GM12878 (cell line): ENCODE data around the gene FUT8. TPM values are rescaled to one million over a fixed set of nuclear protein-coding genes. Genes with fewer than 3 reads are reported as not detected.

Experiments used
- ATAC-seq: fragments of 200-7000 bp; cut with Tn5 transposase; 3 replicates; pipeline ENCODE4 v1.9.1; 2020; ENCODE audit warnings: mild to moderate bottlenecking, moderate library complexity
- BruUV-seq: library from RNA; stranded (reverse); fragments of 400-500 nt; replicated peaks from 2 replicates; lab custom pipeline; 2021; lab: Mats Ljungman, UMichigan
- CTCF ChIA-PET: fragments of 300-600 bp; sonication (Branson Sonifier 250); formaldehyde crosslinking; extraction: SDS; loops from one replicate; lab custom pipeline; 2021; ENCODE audit warnings: inconsistent platforms; lab: Yijun Ruan, JAX
- POLR2A ChIA-PET: fragments of 350-600 bp; formaldehyde crosslinking; extraction: SDS; loops from one replicate; lab custom pipeline; 2021; ENCODE audit warnings: inconsistent platforms; lab: Charles Lee
- RAD21 ChIA-PET: fragments of 300-600 bp; sonication (Branson Sonifier 250); formaldehyde crosslinking; loops from one replicate; lab custom pipeline; 2023; ENCODE audit warnings: antibody characterized with exemption; ENCODE audit not compliant: unreplicated experiment; lab: Charles Lee
- SMC1A ChIA-PET: fragments of 300-600 bp; sonication (Branson Sonifier 250); formaldehyde crosslinking; loops from one replicate; lab custom pipeline; 2023; ENCODE audit not compliant: unreplicated experiment, uncharacterized antibody; lab: Charles Lee
- DNase-seq: peaks from one replicate; pipeline ENCODE4 v3.0.0-alpha.2; 2011; ENCODE audit warnings: low read depth, low spot score
- FAIRE-seq: peaks from 3 replicates; lab custom pipeline; 2011; peaks lifted over from hg19 to GRCh38; lab: Jason Lieb, UNC
- H2AFZ ChIP-seq: 2 replicates; pipeline ENCODE4 v1.6.0; 2011; ENCODE audit warnings: low read depth, low read length, control low read depth; ENCODE audit not compliant: control insufficient read depth
- H3K27ac ChIP-seq: 2 replicates; pipeline ENCODE4 v1.5.1; 2011; ENCODE audit warnings: control low read depth; ENCODE audit not compliant: control insufficient read depth, insufficient read depth
- H3K27me3 ChIP-seq, 2 experiments: replicated peaks in 1 of 2; 2 replicates each; pipeline versions ENCODE4 v1.6.0 to v1.6.1; 2011; ENCODE audit warnings: low read length in 1 of 2; ENCODE audit not compliant: control insufficient read depth in 2 of 2, insufficient read depth in 2 of 2
- H3K36me3 ChIP-seq, 2 experiments: 2 replicates each; pipeline ENCODE4 v1.5.1; 2011; ENCODE audit warnings: low read length in 1 of 2; ENCODE audit not compliant: control insufficient read depth in 2 of 2, insufficient read depth in 2 of 2
- H3K4me1 ChIP-seq: 2 replicates; pipeline ENCODE4 v1.6.1; 2011; ENCODE audit warnings: mild to moderate bottlenecking, low read length, moderate library complexity, mixed read lengths; ENCODE audit not compliant: control insufficient read depth, insufficient read depth
- H3K4me2 ChIP-seq: 2 replicates; pipeline ENCODE4 v1.6.0; 2011; ENCODE audit warnings: control low read depth; ENCODE audit not compliant: control insufficient read depth, insufficient read depth
- H3K4me3 ChIP-seq: fragments of 200-600 bp; sonication (generic); 2 replicates; pipeline ENCODE4 v1.5.1; 2016
- H3K79me2 ChIP-seq: 2 replicates; pipeline ENCODE4 v1.6.0; 2011; ENCODE audit warnings: low read length; ENCODE audit not compliant: control insufficient read depth, insufficient read depth
- H3K9ac ChIP-seq: 2 replicates; pipeline ENCODE4 v1.8.0; 2011; ENCODE audit warnings: low read length, control low read depth, mixed read lengths; ENCODE audit not compliant: control insufficient read depth, insufficient read depth
- H3K9me3 ChIP-seq: replicated peaks from 3 replicates; pipeline ENCODE4 v1.5.1; 2011; ENCODE audit warnings: mild to moderate bottlenecking, low read length; ENCODE audit not compliant: control insufficient read depth, insufficient read depth
- H4K20me1 ChIP-seq: 2 replicates; pipeline ENCODE4 v1.6.0; 2011; ENCODE audit not compliant: control insufficient read depth, insufficient read depth
- ATF7 ChIP-seq: fragments of 450-650 bp; IDR thresholded peaks from 2 replicates; pipeline ENCODE4 v1.6.1; 2016; ENCODE audit warnings: low read depth, mild to moderate bottlenecking
- BCL11A ChIP-seq: IDR thresholded peaks from 2 replicates; pipeline ENCODE4 v1.6.1; 2011; ENCODE audit warnings: low read depth, low read length
- GATAD2B ChIP-seq: fragments of 450-650 bp; conservative IDR thresholded peaks from 2 replicates; pipeline ENCODE4 v1.6.1; 2017; ENCODE audit warnings: low read depth, mild to moderate bottlenecking, moderate library complexity
- JUNB ChIP-seq: IDR thresholded peaks from 2 replicates; pipeline ENCODE4 v1.6.1; 2016; ENCODE audit warnings: antibody characterized with exemption, mild to moderate bottlenecking
- MXI1 ChIP-seq: fragments of 150-350 bp; IDR thresholded peaks from 2 replicates; pipeline ENCODE4 v1.6.1; 2011; ENCODE audit warnings: low read depth, mild to moderate bottlenecking, inconsistent platforms, low read length, improper control_type of control experiment
- POU2F2 ChIP-seq: IDR thresholded peaks from 3 replicates; pipeline ENCODE4 v1.6.1; 2011; ENCODE audit warnings: low read depth, mild to moderate bottlenecking, low read length, borderline replicate concordance
- SPI1 ChIP-seq: IDR thresholded peaks from 2 replicates; pipeline ENCODE4 v1.6.1; 2011; ENCODE audit warnings: low read depth, mild to moderate bottlenecking, low read length, moderate library complexity, borderline replicate concordance; ENCODE audit not compliant: insufficient read depth
- TCF7 ChIP-seq: IDR thresholded peaks from 2 replicates; pipeline ENCODE4 v1.6.1; 2014; ENCODE audit warnings: antibody characterized with exemption, borderline replicate concordance
- WGBS: methylation state at CpG from one replicate; pipeline ENCODE4 v1.1.6; 2016; ENCODE audit warnings: low lambda C conversion rate; ENCODE audit not compliant: insufficient replicate concordance, insufficient coverage; ENCODE audit errors: missing lambda C conversion rate; 5-methylcytosine and 5-hydroxymethylcytosine counted together
- in situ Hi-C: fragments of 300-500 bp; cut with MboI; formaldehyde crosslinking; loops from 9 replicates; pipeline ENCODE4 v1.14.3; 2018; ENCODE audit warnings: mixed read lengths
- intact Hi-C: fragments of 100-400 bp; cut with micrococcal nuclease; formaldehyde crosslinking; loops from one replicate; pipeline ENCODE4 v1.14.2; 2022; ENCODE audit not compliant: unreplicated experiment
- polyA plus RNA-seq, 11 experiments: library from polyadenylated mRNA; depleted of rRNA in 4 of 11; unstranded in 6 of 11; stranded (reverse) in 5 of 11; fragments of >200 nt; fragmentation: Nextera tagmentation in 4 of 11; fragmentation: Illumina TruSeq in 1 of 11; extraction: Ambion mirVana in 4 of 11; extraction: Trizol in 1 of 11; gene quantifications; 1 replicate in 1 of 11; 2 replicates in 10 of 11; pipeline versions ENCODE4 v1.2.1 to v1.2.3, GENCODE V29; 2011 to 2016; ENCODE audit warnings: inconsistent platforms in 2 of 11, missing spikeins in 2 of 11, low read depth in 1 of 11
- total RNA-seq, 4 experiments: library from RNA; depleted of rRNA in 3 of 4; stranded (reverse); fragments of >200 nt in 3 of 4; fragmentation: Illumina TruSeq in 1 of 4; extraction: Trizol in 1 of 4; gene quantifications; 2 replicates each; pipeline versions ENCODE4 v1.2.1 to v1.2.3, GENCODE V29; 2013 to 2021
- TF ChIP-seq, protein P1 (sequence below): fragments of 450-650 bp; IDR thresholded peaks from 2 replicates; pipeline ENCODE4 v1.6.1; 2018; ENCODE audit warnings: mild to moderate bottlenecking, low read depth, moderate library complexity; ENCODE audit not compliant: partially characterized antibody
- TF ChIP-seq, protein P2 (sequence below): fragments of 450-650 bp; IDR thresholded peaks from 2 replicates; pipeline ENCODE4 v1.6.1; 2017; ENCODE audit warnings: antibody characterized with exemption, mild to moderate bottlenecking, moderate library complexity

The FUT8 gene
- total and polyA plus RNA-seq, 10 of the 15 experiments (the other 5 are each of a cell fraction or from before 2014, with no cell fraction given): 21.3 to 106 (median 66.3) TPM

DNA sequence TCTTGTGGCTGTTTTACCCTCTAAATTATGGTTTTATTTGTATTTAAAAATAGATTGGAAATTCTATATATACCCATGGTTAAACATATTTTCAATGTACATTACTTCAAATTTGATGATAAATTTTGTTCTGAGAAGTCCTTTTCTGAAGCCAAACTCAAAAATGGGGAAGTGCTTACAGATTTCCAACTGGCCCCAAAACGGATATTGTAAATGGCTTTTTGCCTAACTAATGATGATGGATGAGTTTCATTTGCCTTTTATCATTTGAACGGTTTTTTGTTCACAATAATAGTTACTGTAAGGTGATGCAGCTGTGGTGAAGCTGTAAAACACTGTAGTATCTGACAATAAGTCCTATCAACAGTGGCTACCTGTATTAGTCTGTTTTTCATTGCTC lies 136.9 kb downstream of the FUT8 start:
- no peaks in the 10 kb centered on the region for H3K27me3 ChIP-seq
- intact Hi-C loops: no loop called here
- FAIRE-seq: no peak
- no peak overlapping the region for H3K4me3 ChIP-seq
- H3K79me2 ChIP-seq: peaks cover 10% of the 10 kb centered on the region
- BruUV-seq: no TSS peak
- no peaks in the 10 kb centered on the region for H4K20me1 ChIP-seq
- RAD21 ChIA-PET: no interaction called here
- ATAC-seq: no peak
- H2AFZ ChIP-seq: no peak overlapping the region
- no peak for DNase-seq
- SMC1A ChIA-PET: interaction anchor here (0.8 kb wide), 1 partner anchor 19 kb away, joined by 6 read pairs; no protein-coding TSS in a partner anchor
- TF ChIP-seq POU2F2: no peak
- peak; percentile 70; the same call in 1 of the 2 replicates for TF ChIP-seq SPI1
- no peaks in the 10 kb centered on the region; the same call in 2 of the 3 replicates for H3K9me3 ChIP-seq
- in situ Hi-C loops: no loop called here
- no peaks in the 10 kb centered on the region for H3K4me1 ChIP-seq
- H3K9ac ChIP-seq: no peak overlapping the region
- CTCF ChIA-PET: no interaction called here
- H3K36me3 ChIP-seq: no peaks in the 10 kb centered on the region
- WGBS: 23% methylated on average over 2 of the region's 2 CpGs
- POLR2A ChIA-PET: no interaction called here
- no peak overlapping the region for H3K4me2 ChIP-seq
- H3K27ac ChIP-seq: no peak overlapping the region

DNA sequence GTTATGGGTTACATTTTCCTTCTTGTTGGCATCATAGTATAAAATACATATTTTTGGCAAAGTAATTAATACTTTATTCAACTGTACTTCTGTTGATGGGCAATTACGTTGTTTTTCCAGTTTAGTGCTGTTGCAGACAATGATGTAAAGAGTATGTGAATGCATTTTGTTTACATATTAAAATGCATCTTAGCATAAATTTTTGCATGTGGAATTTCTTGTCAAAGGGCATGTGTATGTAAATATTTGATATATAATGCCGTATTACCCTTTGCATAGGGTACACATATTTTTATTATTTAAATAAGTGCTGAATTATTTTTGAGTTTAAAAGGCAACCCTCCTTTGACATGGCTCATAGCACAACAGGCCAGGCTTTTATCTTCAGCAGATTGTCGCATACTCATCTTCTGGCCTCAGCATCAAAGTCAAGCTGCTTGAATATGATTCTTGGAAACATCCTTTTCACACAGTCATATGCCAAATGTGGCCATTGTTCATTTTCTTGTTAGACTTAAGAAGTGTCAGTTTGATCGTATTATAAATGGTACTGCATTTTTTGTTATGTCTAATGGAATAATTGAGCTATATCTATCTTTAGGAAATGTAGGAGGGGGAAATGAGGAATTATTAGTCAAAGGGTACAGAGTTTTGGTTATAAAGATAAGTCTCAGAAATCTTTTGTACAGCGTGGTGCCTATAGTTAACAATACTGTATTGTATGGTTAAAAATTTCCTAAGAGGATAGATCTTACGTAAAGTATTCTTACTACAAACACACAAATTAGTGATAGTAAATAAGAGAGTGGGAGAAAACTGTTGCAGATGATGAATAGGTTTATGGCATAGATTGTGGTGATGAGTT lies 138.5 kb downstream of the FUT8 start:
- ATAC-seq: no peak
- no peak overlapping the region for H3K4me2 ChIP-seq
- H3K9me3 ChIP-seq: no peaks in the 10 kb centered on the region; the same call in 2 of the 3 replicates
- SMC1A ChIA-PET: interaction anchor here (0.5 to 1.2 kb wide), 4 partner anchors 16 to 1042 kb away, joined by 3 to 4 read pairs (median 3); no protein-coding TSS in a partner anchor
- no peaks in the 10 kb centered on the region for H3K36me3 ChIP-seq
- no peaks in the 10 kb centered on the region for H3K4me1 ChIP-seq
- no peak for FAIRE-seq
- CTCF ChIA-PET: interaction anchor here (0.6 to 0.9 kb wide), 2 partner anchors 10 to 104 kb away, joined by 3 to 5 read pairs; no protein-coding TSS in a partner anchor
- H3K27me3 ChIP-seq: no peaks in the 10 kb centered on the region
- in situ Hi-C loops: no loop called here
- no TSS peak for BruUV-seq
- no peak overlapping the region for H3K9ac ChIP-seq
- WGBS: 88% methylated on average over 6 of the region's 6 CpGs
- H4K20me1 ChIP-seq: no peaks in the 10 kb centered on the region
- H3K79me2 ChIP-seq: peaks cover 17% of the 10 kb centered on the region
- H3K4me3 ChIP-seq: no peak overlapping the region
- POLR2A ChIA-PET: no interaction called here
- intact Hi-C loops: no loop called here
- DNase-seq: no peak
- no peak overlapping the region for H2AFZ ChIP-seq
- RAD21 ChIA-PET: no interaction called here
- no peak overlapping the region for H3K27ac ChIP-seq
- no peak for TF ChIP-seq JUNB
- no peak for TF ChIP-seq GATAD2B
- TF ChIP-seq BCL11A: no peak
- no peak for TF ChIP-seq MXI1
- TF ChIP-seq, protein P1, sequence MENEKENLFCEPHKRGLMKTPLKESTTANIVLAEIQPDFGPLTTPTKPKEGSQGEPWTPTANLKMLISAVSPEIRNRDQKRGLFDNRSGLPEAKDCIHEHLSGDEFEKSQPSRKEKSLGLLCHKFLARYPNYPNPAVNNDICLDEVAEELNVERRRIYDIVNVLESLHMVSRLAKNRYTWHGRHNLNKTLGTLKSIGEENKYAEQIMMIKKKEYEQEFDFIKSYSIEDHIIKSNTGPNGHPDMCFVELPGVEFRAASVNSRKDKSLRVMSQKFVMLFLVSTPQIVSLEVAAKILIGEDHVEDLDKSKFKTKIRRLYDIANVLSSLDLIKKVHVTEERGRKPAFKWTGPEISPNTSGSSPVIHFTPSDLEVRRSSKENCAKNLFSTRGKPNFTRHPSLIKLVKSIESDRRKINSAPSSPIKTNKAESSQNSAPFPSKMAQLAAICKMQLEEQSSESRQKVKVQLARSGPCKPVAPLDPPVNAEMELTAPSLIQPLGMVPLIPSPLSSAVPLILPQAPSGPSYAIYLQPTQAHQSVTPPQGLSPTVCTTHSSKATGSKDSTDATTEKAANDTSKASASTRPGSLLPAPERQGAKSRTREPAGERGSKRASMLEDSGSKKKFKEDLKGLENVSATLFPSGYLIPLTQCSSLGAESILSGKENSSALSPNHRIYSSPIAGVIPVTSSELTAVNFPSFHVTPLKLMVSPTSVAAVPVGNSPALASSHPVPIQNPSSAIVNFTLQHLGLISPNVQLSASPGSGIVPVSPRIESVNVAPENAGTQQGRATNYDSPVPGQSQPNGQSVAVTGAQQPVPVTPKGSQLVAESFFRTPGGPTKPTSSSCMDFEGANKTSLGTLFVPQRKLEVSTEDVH: no peak
- no peak for TF ChIP-seq ATF7
- no peak for TF ChIP-seq TCF7
- TF ChIP-seq, protein P2, sequence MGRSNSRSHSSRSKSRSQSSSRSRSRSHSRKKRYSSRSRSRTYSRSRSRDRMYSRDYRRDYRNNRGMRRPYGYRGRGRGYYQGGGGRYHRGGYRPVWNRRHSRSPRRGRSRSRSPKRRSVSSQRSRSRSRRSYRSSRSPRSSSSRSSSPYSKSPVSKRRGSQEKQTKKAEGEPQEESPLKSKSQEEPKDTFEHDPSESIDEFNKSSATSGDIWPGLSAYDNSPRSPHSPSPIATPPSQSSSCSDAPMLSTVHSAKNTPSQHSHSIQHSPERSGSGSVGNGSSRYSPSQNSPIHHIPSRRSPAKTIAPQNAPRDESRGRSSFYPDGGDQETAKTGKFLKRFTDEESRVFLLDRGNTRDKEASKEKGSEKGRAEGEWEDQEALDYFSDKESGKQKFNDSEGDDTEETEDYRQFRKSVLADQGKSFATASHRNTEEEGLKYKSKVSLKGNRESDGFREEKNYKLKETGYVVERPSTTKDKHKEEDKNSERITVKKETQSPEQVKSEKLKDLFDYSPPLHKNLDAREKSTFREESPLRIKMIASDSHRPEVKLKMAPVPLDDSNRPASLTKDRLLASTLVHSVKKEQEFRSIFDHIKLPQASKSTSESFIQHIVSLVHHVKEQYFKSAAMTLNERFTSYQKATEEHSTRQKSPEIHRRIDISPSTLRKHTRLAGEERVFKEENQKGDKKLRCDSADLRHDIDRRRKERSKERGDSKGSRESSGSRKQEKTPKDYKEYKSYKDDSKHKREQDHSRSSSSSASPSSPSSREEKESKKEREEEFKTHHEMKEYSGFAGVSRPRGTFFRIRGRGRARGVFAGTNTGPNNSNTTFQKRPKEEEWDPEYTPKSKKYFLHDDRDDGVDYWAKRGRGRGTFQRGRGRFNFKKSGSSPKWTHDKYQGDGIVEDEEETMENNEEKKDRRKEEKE: no peak
